ENCODE measurements around the gene DCC.

- no peak for TF ChIP-seq EZH2 (IDR thresholded peaks at IDR 0.05; ENCODE audit: low read length)
- no peak for TF ChIP-seq CTCF (optimal IDR thresholded peaks at IDR 0.05 in 1 of 3, IDR thresholded peaks at IDR 0.05 in 1 of 3, conservative IDR thresholded peaks at IDR 0.05 in 1 of 3; ENCODE audit: extremely low read depth in 1 of 3, insufficient read depth in 2 of 3, low read length in 3 of 3)
These were observed 265.3 kb downstream of the DCC start for GRCh38 chr18:52605345-52605744.

All from keratinocyte (primary cell).